ENCODE results near the gene NCAPD2. TPM values are rescaled to one million over a fixed set of nuclear protein-coding genes. Genes with fewer than 3 reads are reported as not detected.
A peak's percentile ranks its signal among the peaks of the same experiment; 100 is the strongest.

The NCAPD2 gene
- 16.4 TPM for total RNA-seq (2013)
- polyA plus RNA-seq (10 to 100 TPM in 1 of 3 donors, 1 to 10 TPM in 2; 6.2 to 15.0 (median 8.3) TPM), polyA minus RNA-seq (12.6 and 18.3 TPM in 2 replicates), total RNA-seq (6.8 to 64.9 (median 22.3) reads per million in 11 experiments)

GRCh38 chr12:6493497-6494257 is at the start of gene NCAPD2:
Gene NCAPD2, plus strand, starts transcription at chr12:6494102. Its CDS starts 997 bp downstream, at chr12:6495099.
- Mint-ChIP-seq H3K36me3 (peaks cover 20 to 35% of the 10 kb centered on the region in 2 donors), H3K27ac (peak within 1 kb of the TSS; percentile 95 to 99 (median 99)), H3K27me3 (ENCODE audit: low read depth in 3 of 3) (peaks cover 0 to 3% (median 2%) of the 10 kb centered on the region in 3 donors), H3K9me3 (no peaks in the 10 kb centered on the region), H3K4me3 (peak within 1 kb of the TSS; percentile 97 to 98), H3K4me1 (peaks cover 22% of the 10 kb centered on the region)
- H3K36me3 ChIP-seq (replicated peaks in 1 of 2; ENCODE audit: control insufficient read depth in 1 of 2, insufficient read depth in 2 of 2, low read length in 2 of 2) = peaks cover 28 to 39% of the 10 kb centered on the region in 2 donors
- peak within 1 kb of the TSS; percentile 93 for H3K4me2 ChIP-seq (replicated peaks; ENCODE audit: extremely low read depth, low read length, poor library complexity, severe bottlenecking)
- peak within 1 kb of the TSS; percentile 88 to 91 for H3K27ac ChIP-seq (ENCODE audit: low read depth in 1 of 2, low read length in 2 of 2)
- WGBS (ENCODE audit: insufficient coverage) = 0% methylated on average over 47 of the region's 49 CpGs
- H4K20me1 ChIP-seq (ENCODE audit: insufficient read depth, low read length) = peaks cover 10% of the 10 kb centered on the region
- DNase-seq = peak; percentile 91 to 95 (median 91)
- TF ChIP-seq CTCF (IDR thresholded peaks at IDR 0.05) = peak; percentile 19
- H3K4me3 ChIP-seq (replicated peaks in 1 of 3; ENCODE audit: low read depth in 2 of 3, low read length in 3 of 3) = peak within 1 kb of the TSS; percentile 61 to 92 (median 90)
- intact Hi-C loops (cut with micrococcal nuclease) = loop anchor here (2.0 kb wide), 2 partner anchors 23 to 41 kb away; partner anchors contain the start of genes GAPDH (in 1 of the 2) and VAMP1 (in 1 of the 2)
- H3K9ac ChIP-seq (ENCODE audit: insufficient read depth, low read length, poor library complexity, severe bottlenecking) = peak within 1 kb of the TSS; percentile 73
- peak within 1 kb of the TSS; percentile 94 for H2AFZ ChIP-seq (ENCODE audit: insufficient read depth, low read depth, low read length, poor library complexity, severe bottlenecking)
- H3K4me1 ChIP-seq (ENCODE audit: control insufficient read depth in 1 of 2, insufficient read depth in 2 of 2, low read length in 2 of 2) = peaks cover 20 to 30% of the 10 kb centered on the region in 2 donors
- H3K79me2 ChIP-seq (ENCODE audit: insufficient read depth, low read length) = peaks cover 58% of the 10 kb centered on the region
- H3K27me3 ChIP-seq (ENCODE audit: control insufficient read depth in 2 of 2, insufficient read depth in 2 of 2, low read length in 2 of 2) = no peaks in the 10 kb centered on the region
- no peaks in the 10 kb centered on the region for H3K9me3 ChIP-seq (replicated peaks in 1 of 2; ENCODE audit: control insufficient read depth in 1 of 2, insufficient read depth in 1 of 2, low read length in 2 of 2)

- peak within 1 kb of the TSS in 1 of 2 donors; percentile 43 for H3K4me3 Mint-ChIP-seq
- Histone ChIP-seq H4K20me1 (ENCODE audit: insufficient read depth, low read length) (no peaks in the 10 kb centered on the region), H3K36me3 (replicated peaks in 1 of 2; ENCODE audit: control insufficient read depth in 1 of 2, insufficient read depth in 2 of 2, low read length in 2 of 2) (peaks cover 2 to 21% of the 10 kb centered on the region in 2 donors), H3K27me3 (ENCODE audit: control insufficient read depth in 2 of 2, insufficient read depth in 2 of 2, low read length in 2 of 2) (no peaks in the 10 kb centered on the region), H3K79me2 (ENCODE audit: insufficient read depth, low read length) (peaks cover 1% of the 10 kb centered on the region), H2AFZ (ENCODE audit: insufficient read depth, low read depth, low read length, poor library complexity, severe bottlenecking) (no peak within 1 kb of the TSS), H3K4me2 (replicated peaks; ENCODE audit: extremely low read depth, low read length, poor library complexity, severe bottlenecking) (no peak within 1 kb of the TSS), H3K4me3 (replicated peaks in 1 of 3; ENCODE audit: low read depth in 2 of 3, low read length in 3 of 3) (no peak within 1 kb of the TSS), H3K9ac (ENCODE audit: insufficient read depth, low read length, poor library complexity, severe bottlenecking) (no peak within 1 kb of the TSS), H3K4me1 (ENCODE audit: control insufficient read depth in 1 of 2, insufficient read depth in 2 of 2, low read length in 2 of 2) (peaks cover 0 to 9% of the 10 kb centered on the region in 2 donors), H3K9me3 (replicated peaks in 1 of 2; ENCODE audit: control insufficient read depth in 1 of 2, insufficient read depth in 1 of 2, low read length in 2 of 2) (no peaks in the 10 kb centered on the region), H3K27ac (ENCODE audit: low read depth in 1 of 2, low read length in 2 of 2) (no peak within 1 kb of the TSS)
- peaks cover 0 to 9% (median 7%) of the 10 kb centered on the region in 3 donors for H3K27me3 Mint-ChIP-seq (ENCODE audit: low read depth in 3 of 3)
- peaks cover 15% of the 10 kb centered on the region for H3K4me1 Mint-ChIP-seq
- intact Hi-C loops (cut with micrococcal nuclease) = no loop called here
- peak within 1 kb of the TSS in 1 of 7 donors; percentile 69 for H3K27ac Mint-ChIP-seq
- peaks cover 0 to 4% (median 0%) of the 10 kb centered on the region in 7 donors for H3K9me3 Mint-ChIP-seq
- no peak for DNase-seq
- TF ChIP-seq CTCF (IDR thresholded peaks at IDR 0.05) = no peak
- H3K36me3 Mint-ChIP-seq = peaks cover 20 to 22% of the 10 kb centered on the region in 2 donors
- WGBS (ENCODE audit: insufficient coverage) = 98% methylated on average over 9 of the region's 16 CpGs
Measured at GRCh38 chr12:6444704-6445688, 48.9 kb upstream of the NCAPD2 start, which contains the start of gene CD27. Gene CD27, plus strand, starts transcription at chr12:6444955. Its CDS starts 141 bp downstream, at chr12:6445096.

All from CD14-positive monocyte (primary cell).